IPS DF 6.9 (cell line): ENCODE data around the gene LDHD.

Source experiments
- DNase-seq: peaks from one replicate; pipeline ENCODE4 v3.0.0-alpha.2; 2013; ENCODE audit warnings: low read depth, low spot score
- H3K27ac ChIP-seq: one replicate; pipeline ENCODE4 v1.5.1; 2013; ENCODE audit warnings: low read length, control low read depth
- H3K27me3 ChIP-seq: 2 replicates; pipeline ENCODE4 v1.6.1; 2013; ENCODE audit warnings: mild to moderate bottlenecking, low read length; ENCODE audit not compliant: control insufficient read depth, insufficient read depth
- H3K36me3 ChIP-seq: 2 replicates; pipeline ENCODE4 v1.6.1; 2013; ENCODE audit warnings: low read length; ENCODE audit not compliant: control insufficient read depth, insufficient read depth
- H3K4me1 ChIP-seq: 2 replicates; pipeline ENCODE4 v1.6.1; 2013; ENCODE audit warnings: low read length; ENCODE audit not compliant: control insufficient read depth, insufficient read depth
- H3K4me3 ChIP-seq: 2 replicates; pipeline ENCODE4 v1.5.1; 2013; ENCODE audit warnings: mild to moderate bottlenecking, low read length
- H3K9me3 ChIP-seq: 2 replicates; pipeline ENCODE4 v1.6.1; 2013; ENCODE audit warnings: low read length, inconsistent platforms; ENCODE audit not compliant: control insufficient read depth, insufficient read depth
- WGBS: extraction: QIAGEN DNeasy Blood & Tissue Kit; methylation state at CpG from one replicate; pipeline ENCODE4 v1.1.7; 2013; ENCODE audit warnings: mixed read lengths, missing lambda C conversion rate; ENCODE audit not compliant: insufficient read length, insufficient coverage; 5-methylcytosine and 5-hydroxymethylcytosine counted together

LDHD gene

DNA sequence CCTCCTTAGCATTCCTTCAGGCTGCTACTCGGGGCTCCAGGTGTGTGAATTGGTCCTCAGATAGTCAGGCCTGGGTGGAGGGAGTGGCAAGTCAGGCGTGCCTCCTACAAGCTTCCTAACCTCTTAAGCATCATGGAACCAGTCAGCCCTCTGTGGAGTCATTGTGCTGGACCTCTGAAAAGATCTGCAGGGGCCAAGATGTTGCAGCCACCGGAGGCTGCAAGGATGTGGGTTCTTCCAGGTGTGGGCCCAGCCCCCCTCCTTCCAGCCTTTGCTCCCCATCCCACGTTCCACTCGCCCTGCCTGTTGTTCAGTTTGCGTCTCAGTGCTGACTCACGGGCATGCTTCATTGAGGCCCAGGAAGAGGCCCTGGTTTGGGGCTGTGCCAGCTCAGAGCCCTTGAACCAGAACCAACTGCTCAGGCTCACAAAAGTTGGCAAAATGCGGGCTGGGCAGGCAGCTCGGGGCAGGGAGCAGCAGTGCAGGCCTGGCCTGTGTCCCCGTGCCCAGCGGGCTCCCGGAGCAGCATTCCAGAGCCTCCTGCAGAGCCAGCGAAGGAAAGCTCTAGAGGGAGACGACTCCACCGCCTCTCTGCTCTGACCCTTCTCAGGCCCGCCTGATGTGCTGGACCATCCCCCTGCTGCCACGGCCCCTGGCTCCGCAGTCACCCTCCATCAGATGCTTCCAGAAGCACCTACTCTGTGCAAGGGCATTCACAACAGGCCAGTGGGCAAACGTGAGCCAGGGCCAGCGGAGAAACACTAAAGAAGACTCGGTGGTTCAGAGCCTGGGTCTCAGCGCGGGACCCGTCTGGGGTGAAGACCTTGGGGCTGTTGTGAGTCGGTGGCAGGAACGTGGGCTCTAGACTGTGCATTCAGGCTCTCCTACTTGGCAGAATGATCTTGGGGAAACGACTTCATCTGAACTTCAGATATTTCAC is 7.5 kb downstream of the LDHD start:
- no peak for DNase-seq
- H3K4me3 ChIP-seq: no peak overlapping the region

GRCh38 chr16:75107505-75107904 is 9.1 kb downstream of the LDHD start:
- peaks cover 6% of the 10 kb centered on the region for H3K4me1 ChIP-seq
- no peak overlapping the region for H3K27ac ChIP-seq
- no peak overlapping the region for H3K4me3 ChIP-seq
- 0 out of 2 replicates have a peak, but pooled peaks cover 2% of the 10 kb centered on the region for H3K36me3 ChIP-seq
- WGBS: no CpG with 5 or more reads among the region's 10 CpGs
- no peak for DNase-seq
- no peaks in the 10 kb centered on the region for H3K9me3 ChIP-seq
- H3K27me3 ChIP-seq: no peaks in the 10 kb centered on the region

More for the DNA sequence above, 7.5 kb downstream of the LDHD start:
- H3K36me3 ChIP-seq: peaks cover 8% of the 10 kb centered on the region; the same call in 1 of the 2 replicates
- no peaks in the 10 kb centered on the region for H3K9me3 ChIP-seq
- H3K27ac ChIP-seq: no peak overlapping the region
- peaks cover 12% of the 10 kb centered on the region for H3K4me1 ChIP-seq
- H3K27me3 ChIP-seq: no peaks in the 10 kb centered on the region
- no CpG with 5 or more reads among the region's 27 CpGs for WGBS

- Histone ChIP-seq H3K4me3 (no peak overlapping the region), H3K27ac (no peak overlapping the region), H3K27me3 (no peaks in the 10 kb centered on the region), H3K4me1 (peaks cover 6% of the 10 kb centered on the region), H3K9me3 (no peaks in the 10 kb centered on the region), H3K36me3 (0 out of 2 replicates have a peak, but pooled peaks cover 2% of the 10 kb centered on the region)
- no peak for DNase-seq
- WGBS: no CpG with 5 or more reads among the region's 20 CpGs
Observed at GRCh38 chr16:75106351-75107274, 10.0 kb downstream of the LDHD start.

- Histone ChIP-seq H3K36me3 (0 out of 2 replicates have a peak, but pooled peaks cover 2% of the 10 kb centered on the region), H3K9me3 (no peaks in the 10 kb centered on the region), H3K4me1 (peaks cover 2% of the 10 kb centered on the region), H3K27me3 (no peaks in the 10 kb centered on the region), H3K27ac (no peak overlapping the region), H3K4me3 (no peak overlapping the region)
- no peak for DNase-seq
- WGBS: no CpG with 5 or more reads among the region's 10 CpGs
Observed at GRCh38 chr16:75105306-75106061, 11.1 kb downstream of the LDHD start.

DNA sequence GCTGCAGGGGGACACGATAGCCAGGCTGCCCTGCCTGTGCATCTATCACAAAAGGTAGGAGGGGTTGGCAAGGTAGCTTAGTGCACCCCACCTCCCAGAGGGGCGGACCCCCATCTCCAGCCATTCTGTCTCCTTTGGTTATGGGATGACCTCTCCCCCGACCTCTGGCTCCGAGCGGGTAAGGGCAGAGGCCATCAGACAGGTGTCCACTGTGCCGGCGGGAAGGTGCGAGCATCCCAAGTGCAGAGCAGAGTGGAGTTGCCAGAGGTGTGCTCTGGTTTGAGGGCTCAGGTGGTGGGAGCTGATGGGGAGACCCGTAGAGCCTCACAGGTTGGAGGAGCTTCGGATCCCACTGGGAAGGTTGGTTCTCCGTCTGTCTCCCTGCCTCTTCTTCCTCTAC is 11.7 kb downstream of the LDHD start:
- Histone ChIP-seq H3K4me3 (no peak overlapping the region), H3K27ac (no peak overlapping the region), H3K4me1 (peaks cover 6% of the 10 kb centered on the region), H3K36me3 (0 out of 2 replicates have a peak, but pooled peaks cover 2% of the 10 kb centered on the region), H3K9me3 (no peaks in the 10 kb centered on the region), H3K27me3 (no peaks in the 10 kb centered on the region)
- no CpG with 5 or more reads among the region's 11 CpGs for WGBS
- no peak for DNase-seq

DNA sequence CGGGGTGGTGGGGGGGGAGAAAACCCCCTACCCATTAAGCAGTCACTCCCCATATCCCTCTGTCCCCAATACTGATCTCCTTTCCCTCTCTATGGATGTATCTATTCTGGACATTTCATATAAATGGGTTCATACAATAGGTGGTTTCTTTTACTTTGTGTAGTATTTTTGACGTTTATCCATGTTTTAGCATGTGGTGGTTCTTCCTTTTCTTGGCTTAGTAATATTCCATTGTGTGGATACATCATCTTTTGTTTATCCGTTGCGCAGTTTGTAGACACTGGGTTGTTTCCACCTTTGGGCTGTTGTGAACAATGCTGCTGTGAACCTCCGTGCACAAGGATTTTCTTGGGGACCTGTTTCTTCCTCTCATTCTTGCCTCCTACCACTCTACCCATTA is 12.6 kb downstream of the LDHD start:
- H3K4me1 ChIP-seq: peaks cover 9% of the 10 kb centered on the region
- H3K27ac ChIP-seq: no peak overlapping the region
- H3K9me3 ChIP-seq: no peaks in the 10 kb centered on the region
- H3K4me3 ChIP-seq: no peak overlapping the region
- no peak for DNase-seq
- H3K27me3 ChIP-seq: no peaks in the 10 kb centered on the region
- 0 out of 2 replicates have a peak, but pooled peaks cover 2% of the 10 kb centered on the region for H3K36me3 ChIP-seq
- WGBS: no CpG with 5 or more reads among the region's 5 CpGs

- H3K36me3 ChIP-seq: 0 out of 2 replicates have a peak, but pooled peaks cover 2% of the 10 kb centered on the region
- H3K27ac ChIP-seq: no peak overlapping the region
- no CpG with 5 or more reads among the region's 9 CpGs for WGBS
- no peaks in the 10 kb centered on the region for H3K27me3 ChIP-seq
- no peak overlapping the region for H3K4me3 ChIP-seq
- DNase-seq: no peak
- H3K4me1 ChIP-seq: peaks cover 20% of the 10 kb centered on the region
- no peaks in the 10 kb centered on the region for H3K9me3 ChIP-seq
Observed at GRCh38 chr16:75102595-75102994, 14.0 kb downstream of the LDHD start.

- DNase-seq: no peak
- no CpG with 5 or more reads among the region's 3 CpGs for WGBS
- H3K36me3 ChIP-seq: no peaks in the 10 kb centered on the region
- no peaks in the 10 kb centered on the region for H3K9me3 ChIP-seq
- no peak overlapping the region for H3K4me3 ChIP-seq
- no peak overlapping the region for H3K27ac ChIP-seq
- no peaks in the 10 kb centered on the region for H3K27me3 ChIP-seq
- H3K4me1 ChIP-seq: peaks cover 20% of the 10 kb centered on the region
Observed at GRCh38 chr16:75101635-75102034, 14.9 kb downstream of the LDHD start.

DNA sequence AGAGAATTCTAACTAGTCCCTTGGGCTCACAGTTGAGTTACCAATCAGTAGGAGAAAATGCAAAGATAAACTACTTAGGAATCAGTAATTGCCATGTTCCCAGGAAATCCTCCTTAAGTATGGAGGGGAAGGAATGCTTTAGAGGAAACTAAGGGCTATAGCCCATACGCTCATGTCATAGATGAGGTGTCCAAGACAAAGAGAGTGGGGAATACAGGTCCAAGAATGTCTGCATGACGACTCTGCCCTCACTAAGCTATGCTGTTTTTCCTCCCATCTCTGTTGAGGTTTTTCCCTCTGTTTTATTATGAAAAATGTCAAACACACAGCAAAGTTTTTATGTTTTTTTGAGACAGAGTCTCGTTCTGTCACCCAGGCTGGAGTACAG is 16.0 kb downstream of the LDHD start:
- H3K4me3 ChIP-seq: no peak overlapping the region
- no peak overlapping the region for H3K27ac ChIP-seq
- DNase-seq: no peak
- no peaks in the 10 kb centered on the region for H3K9me3 ChIP-seq
- no peaks in the 10 kb centered on the region for H3K36me3 ChIP-seq
- H3K27me3 ChIP-seq: no peaks in the 10 kb centered on the region
- WGBS: no CpG with 5 or more reads among the region's 3 CpGs
- peaks cover 25% of the 10 kb centered on the region for H3K4me1 ChIP-seq
